CD4-positive, alpha-beta T cell treated with Interferon gamma for 1 hour (primary cell): ENCODE data around the gene ANXA8.

Experiments used
- DNase-seq: peaks from one replicate; pipeline ENCODE4 v3.0.0-alpha.2; 2020

Gene ANXA8

GRCh38 chr10:47445720-47446119, 38.2 kb downstream of the ANXA8 start:
- DNase-seq, result no peak

GRCh38 chr10:47444047-47444446, 39.9 kb downstream of the ANXA8 start:
- DNase-seq, result no peak

- DNase-seq, result no peak
Observed at GRCh38 chr10:47443145-47443544, 40.8 kb downstream of the ANXA8 start.

GRCh38 chr10:47442351-47442750, 41.6 kb downstream of the ANXA8 start:
- no peak for DNase-seq

GRCh38 chr10:47441938-47442337, 42.0 kb downstream of the ANXA8 start:
- DNase-seq, result no peak

GRCh38 chr10:47440207-47440606, 43.7 kb downstream of the ANXA8 start:
- no peak for DNase-seq

- no peak for DNase-seq
Observed at GRCh38 chr10:47438857-47439474, 44.9 kb downstream of the ANXA8 start.

- no peak for DNase-seq
Observed at GRCh38 chr10:47435081-47435480, 48.8 kb downstream of the ANXA8 start.

- no peak for DNase-seq
Observed at GRCh38 chr10:47425813-47426419, 58.0 kb downstream of the ANXA8 start.

GRCh38 chr10:47424231-47424630, 59.7 kb downstream of the ANXA8 start:
- DNase-seq, result no peak

GRCh38 chr10:47423476-47423875, 60.4 kb downstream of the ANXA8 start:
- DNase-seq, result no peak

- DNase-seq, result no peak
Observed at GRCh38 chr10:47421057-47421952, 62.6 kb downstream of the ANXA8 start.

- no peak for DNase-seq
Observed at GRCh38 chr10:47420305-47421056, 63.4 kb downstream of the ANXA8 start.

- DNase-seq, result no peak
Observed at GRCh38 chr10:47419421-47419820, 64.5 kb downstream of the ANXA8 start.

- DNase-seq, result no peak
Observed at GRCh38 chr10:47418966-47419365, 64.9 kb downstream of the ANXA8 start.

GRCh38 chr10:47418321-47418720, 65.6 kb downstream of the ANXA8 start:
- no peak for DNase-seq
